Skeletal muscle tissue (tissue), 4 donors: Measurements from ENCODE around the gene CAMKK1. TPM values are rescaled to one million over a fixed set of nuclear protein-coding genes. Genes with fewer than 3 reads are reported as not detected.
A peak's percentile ranks its signal among the peaks of the same experiment; 100 is the strongest.
"Not testable (repeated sequence)": the region's sequence is repeated elsewhere in the genome, so short reads cannot be mapped to it uniquely, and the experiment has no call there.

ENCODE experiments used
- H3K27ac ChIP-seq: one replicate; pipeline ENCODE4 v1.7.0; 2013; ENCODE audit warnings: mild to moderate bottlenecking, low read depth, low read length, inconsistent platforms
- H3K27me3 ChIP-seq, 3 donors: one replicate each; pipeline ENCODE4 v1.7.0; 2013; ENCODE audit warnings: low read length in 3 of 3; ENCODE audit not compliant: control insufficient read depth in 3 of 3, insufficient read depth in 3 of 3
- H3K36me3 ChIP-seq, 3 donors: one replicate each; pipeline ENCODE4 v1.7.0; 2013; ENCODE audit warnings: low read length in 3 of 3; ENCODE audit not compliant: control insufficient read depth in 3 of 3, insufficient read depth in 3 of 3
- H3K4me1 ChIP-seq, 3 donors: one replicate each; pipeline ENCODE4 v1.7.0; 2013; ENCODE audit warnings: low read length in 3 of 3, mild to moderate bottlenecking in 3 of 3; ENCODE audit not compliant: control insufficient read depth in 3 of 3, insufficient read depth in 3 of 3
- H3K4me3 ChIP-seq, 3 donors: one replicate each; pipeline ENCODE4 v1.7.0; 2013; ENCODE audit warnings: low read length in 3 of 3
- H3K9ac ChIP-seq, 3 donors: one replicate each; pipeline ENCODE4 v1.7.0; 2013; ENCODE audit warnings: low read length in 3 of 3, mild to moderate bottlenecking in 3 of 3, moderate library complexity in 2 of 3, low read depth in 1 of 3
- H3K9me3 ChIP-seq, 3 donors: one replicate each; pipeline ENCODE4 v1.7.0; 2013; ENCODE audit warnings: low read length in 3 of 3; ENCODE audit not compliant: control insufficient read depth in 3 of 3
- total RNA-seq: library from RNA; depleted of rRNA; stranded (reverse); fragments of >200 nt; gene quantifications from one replicate; pipeline ENCODE4 v1.2.3, GENCODE V29; 2014
- donor health status: Osteomylitis.

The CAMKK1 gene
- total RNA-seq, 1 donor from 2014 or later = 4.2 TPM

GRCh38 chr17:3867106-3867505 is 25.7 kb downstream of the CAMKK1 start:
- H3K9ac ChIP-seq = no peak overlapping the region
- no peaks in the 10 kb centered on the region for H3K9me3 ChIP-seq
- H3K4me3 ChIP-seq = no peak overlapping the region

GRCh38 chr17:3866276-3866675 is 26.6 kb downstream of the CAMKK1 start:
- H3K9ac ChIP-seq = no peak overlapping the region
- no peak overlapping the region for H3K27ac ChIP-seq

More at GRCh38 chr17:3867106-3867505, 25.7 kb downstream of the CAMKK1 start:
- H3K27me3 ChIP-seq = no peaks in the 10 kb centered on the region
- H3K27ac ChIP-seq = no peak overlapping the region
- H3K36me3 ChIP-seq = peaks cover 1 to 7% (median 4%) of the 10 kb centered on the region in 3 donors
- peaks cover 0 to 10% (median 6%) of the 10 kb centered on the region in 3 donors for H3K4me1 ChIP-seq

GRCh38 chr17:3865176-3865575 is 27.7 kb downstream of the CAMKK1 start:
- Histone ChIP-seq H3K36me3 (peaks cover 5 to 18% (median 10%) of the 10 kb centered on the region in 3 donors), H3K4me3 (no peak overlapping the region), H3K4me1 (peaks cover 0 to 10% (median 6%) of the 10 kb centered on the region in 3 donors), H3K27ac (no peak overlapping the region), H3K27me3 (no peaks in the 10 kb centered on the region), H3K9ac (peak overlapping the region in 1 of 3 donors; percentile 3), H3K9me3 (no peaks in the 10 kb centered on the region)

More at GRCh38 chr17:3866276-3866675, 26.6 kb downstream of the CAMKK1 start:
- H3K4me1 ChIP-seq = peaks cover 0 to 10% (median 6%) of the 10 kb centered on the region in 3 donors
- no peak overlapping the region for H3K4me3 ChIP-seq
- no peaks in the 10 kb centered on the region for H3K27me3 ChIP-seq
- H3K9me3 ChIP-seq = no peaks in the 10 kb centered on the region
- H3K36me3 ChIP-seq = peaks cover under 1 to 8% (median 1%) of the 10 kb centered on the region in 3 donors

- Histone ChIP-seq H3K36me3 (peaks cover 5 to 13% (median 10%) of the 10 kb centered on the region in 3 donors), H3K4me3 (no peak overlapping the region), H3K9ac (no peak overlapping the region), H3K4me1 (peaks cover 0 to 10% (median 6%) of the 10 kb centered on the region in 3 donors), H3K9me3 (no peaks in the 10 kb centered on the region), H3K27ac (no peak overlapping the region), H3K27me3 (no peaks in the 10 kb centered on the region)
Observed at GRCh38 chr17:3864534-3864933, 28.3 kb downstream of the CAMKK1 start.

- H3K27me3 ChIP-seq = peaks cover 0 to 6% (median 0%) of the 10 kb centered on the region in 3 donors
- no peak overlapping the region for H3K9ac ChIP-seq
- H3K36me3 ChIP-seq = peaks cover 5 to 12% (median 10%) of the 10 kb centered on the region in 3 donors
- no peak overlapping the region for H3K4me3 ChIP-seq
- no peaks in the 10 kb centered on the region for H3K9me3 ChIP-seq
- no peak overlapping the region for H3K27ac ChIP-seq
- peaks cover 0 to 10% (median 6%) of the 10 kb centered on the region in 3 donors for H3K4me1 ChIP-seq
Observed at GRCh38 chr17:3861761-3862681, 30.8 kb downstream of the CAMKK1 start.

- peaks cover 0 to 6% (median 4%) of the 10 kb centered on the region in 3 donors for H3K4me1 ChIP-seq
- peaks cover 0 to 6% (median 0%) of the 10 kb centered on the region in 3 donors for H3K27me3 ChIP-seq
- H3K36me3 ChIP-seq = peaks cover 5 to 12% (median 10%) of the 10 kb centered on the region in 3 donors
- no peak overlapping the region for H3K9ac ChIP-seq
- H3K27ac ChIP-seq = no peak overlapping the region
- H3K4me3 ChIP-seq = no peak overlapping the region
- H3K9me3 ChIP-seq = no peaks in the 10 kb centered on the region
Observed at GRCh38 chr17:3860939-3861700, 31.7 kb downstream of the CAMKK1 start.

- H3K9me3 ChIP-seq = no peaks in the 10 kb centered on the region
- H3K36me3 ChIP-seq = peaks cover 5 to 12% (median 10%) of the 10 kb centered on the region in 3 donors
- no peak overlapping the region for H3K27ac ChIP-seq
- H3K4me3 ChIP-seq = no peak overlapping the region
- peaks cover 0 to 6% (median 0%) of the 10 kb centered on the region in 3 donors for H3K27me3 ChIP-seq
- no peak overlapping the region for H3K9ac ChIP-seq
- H3K4me1 ChIP-seq = no peaks in the 10 kb centered on the region
Observed at GRCh38 chr17:3859940-3860339, 32.9 kb downstream of the CAMKK1 start.

GRCh38 chr17:3857261-3858105 is 35.4 kb downstream of the CAMKK1 start:
- H3K36me3 ChIP-seq = peaks cover 5 to 12% (median 10%) of the 10 kb centered on the region in 3 donors
- H3K4me3 ChIP-seq = no peak overlapping the region
- no peaks in the 10 kb centered on the region for H3K4me1 ChIP-seq
- no peaks in the 10 kb centered on the region for H3K9me3 ChIP-seq
- no peak overlapping the region for H3K27ac ChIP-seq
- peaks cover 0 to 6% (median 0%) of the 10 kb centered on the region in 3 donors for H3K27me3 ChIP-seq
- H3K9ac ChIP-seq = no peak overlapping the region

- not testable (repeated sequence) for H3K4me3 ChIP-seq, H3K27me3 ChIP-seq, H3K9ac ChIP-seq, H3K36me3 ChIP-seq, H3K4me1 ChIP-seq, H3K9me3 ChIP-seq, H3K27ac ChIP-seq
Observed at GRCh38 chr17:3854204-3854603, 38.6 kb downstream of the CAMKK1 start.
